Psoas muscle (tissue), 8 donors: ENCODE results near the gene ZC3H8. TPM values are rescaled to one million over a fixed set of nuclear protein-coding genes. Genes with fewer than 3 reads are reported as not detected.

Experiments
- ATAC-seq, 4 donors: fragments of 200-7000 bp; cut with Tn5 transposase; one replicate each; pipeline ENCODE4 v1.9.1; 2020; ENCODE audit warnings: moderate library complexity in 3 of 4, mild to moderate bottlenecking in 2 of 4
- DNase-seq, 2 donors: peaks; one replicate each; pipeline ENCODE4 v3.0.0-alpha.2; 2020
- H3K27ac ChIP-seq: fragments of 200-600 bp; one replicate; pipeline ENCODE4 v1.8.0; 2022
- H3K27me3 ChIP-seq, 3 donors: fragments of 200-600 bp in 1 of 3; one replicate each; pipeline versions ENCODE4 v1.6.1 to v1.8.0; 2013 to 2022; ENCODE audit warnings: low read length in 2 of 3, mild to moderate bottlenecking in 2 of 3, moderate library complexity in 1 of 3; ENCODE audit not compliant: insufficient read depth in 3 of 3
- H3K36me3 ChIP-seq, 2 donors: fragments of 200-600 bp in 1 of 2; one replicate each; pipeline versions ENCODE4 v1.6.1 to v1.8.0; 2013 to 2022; ENCODE audit warnings: low read depth in 1 of 2, mild to moderate bottlenecking in 1 of 2, moderate library complexity in 1 of 2; ENCODE audit not compliant: insufficient read depth in 1 of 2
- H3K4me1 ChIP-seq: fragments of 200-600 bp; one replicate; pipeline ENCODE4 v1.8.0; 2022
- H3K4me3 ChIP-seq: fragments of 200-600 bp; one replicate; pipeline ENCODE4 v1.8.0; 2022; ENCODE audit warnings: mild to moderate bottlenecking
- H3K9me3 ChIP-seq: fragments of 200-600 bp; one replicate; pipeline ENCODE4 v1.8.0; 2022
- WGBS, 3 donors: extraction: QIAGEN DNeasy Blood & Tissue Kit; methylation state at CpG; one replicate each; pipeline versions ENCODE4 v1.1.6 to v1.1.7; 2013; 5-methylcytosine and 5-hydroxymethylcytosine counted together
- intact Hi-C, 2 donors: fragments of 100-400 bp; cut with DNase I; formaldehyde crosslinking; loops; one replicate each; pipeline versions ENCODE4 v1.11.0 to v1.14.2; 2022
- polyA plus RNA-seq, 3 donors: library from polyadenylated mRNA; stranded (reverse); fragments of 200-250 nt; gene quantifications; one replicate each; pipeline ENCODE4 v1.2.3, GENCODE V29; 2013
- total RNA-seq, 4 donors: library from RNA; stranded (reverse); fragmentation: NEBNext Ultra II Directional in 2 of 4; extraction: Animal tissue kit (Norgen Biotek cat#: 25700) in 2 of 4; gene quantifications; one replicate each; pipeline versions ENCODE4 v1.2.1 to v1.2.4, GENCODE V29; 2021 to 2023
- TF ChIP-seq, protein P1 (sequence below): fragments of 200-600 bp; IDR thresholded peaks from one replicate; pipeline ENCODE4 v1.8.0; 2022; ENCODE audit warnings: antibody characterized with exemption
- donor health status: healthy with polysubstance abuse.
- donor health status: DM: no; HTN: no; CAD: no; lungs with moderate emphysema.
- donor health status: Bipolar disorder and iron deficiency.
- donor health status: healthy.
- donor health status: DM: yes; HTN: yes; CAD: no.
- donor health status: DM: no; HTN: no; CAD: no.
- donor health status: DM: no; HTN: no; CAD: no.
- donor health status: DM: yes; HTN: yes; CAD: no.

ZC3H8 gene
- total and polyA plus RNA-seq, 7 donors = 8.3 to 22.5 (median 15.2) TPM

DNA sequence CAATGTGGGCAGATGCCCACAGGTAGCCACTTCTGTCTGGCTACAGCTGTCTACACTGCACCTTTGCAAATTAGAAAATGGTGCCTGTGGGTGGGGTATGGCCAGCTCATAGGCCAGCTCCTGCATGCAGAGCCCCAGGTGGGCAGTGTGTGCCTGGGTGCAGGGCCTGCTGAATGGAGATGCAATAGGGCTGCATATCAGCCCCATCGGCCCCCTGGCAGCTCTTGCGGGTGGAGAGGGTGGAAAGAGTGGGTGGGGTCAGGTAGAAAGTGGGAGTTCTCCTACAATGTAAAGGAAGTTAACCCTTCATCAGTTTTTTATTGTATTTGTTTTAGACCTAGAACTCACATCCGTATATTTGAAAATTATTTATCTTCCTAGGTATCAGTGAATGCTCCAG is 79.5 kb downstream of the ZC3H8 start:
- Histone ChIP-seq H3K9me3 (no peaks in the 10 kb centered on the region), H3K27ac (no peak overlapping the region), H3K4me3 (no peak overlapping the region), H3K27me3 (peaks cover 0 to 11% (median 0%) of the 10 kb centered on the region in 3 donors), H3K36me3 (no peaks in the 10 kb centered on the region), H3K4me1 (no peaks in the 10 kb centered on the region)
- ATAC-seq = no peak
- no peak for DNase-seq
- TF ChIP-seq, protein P1, sequence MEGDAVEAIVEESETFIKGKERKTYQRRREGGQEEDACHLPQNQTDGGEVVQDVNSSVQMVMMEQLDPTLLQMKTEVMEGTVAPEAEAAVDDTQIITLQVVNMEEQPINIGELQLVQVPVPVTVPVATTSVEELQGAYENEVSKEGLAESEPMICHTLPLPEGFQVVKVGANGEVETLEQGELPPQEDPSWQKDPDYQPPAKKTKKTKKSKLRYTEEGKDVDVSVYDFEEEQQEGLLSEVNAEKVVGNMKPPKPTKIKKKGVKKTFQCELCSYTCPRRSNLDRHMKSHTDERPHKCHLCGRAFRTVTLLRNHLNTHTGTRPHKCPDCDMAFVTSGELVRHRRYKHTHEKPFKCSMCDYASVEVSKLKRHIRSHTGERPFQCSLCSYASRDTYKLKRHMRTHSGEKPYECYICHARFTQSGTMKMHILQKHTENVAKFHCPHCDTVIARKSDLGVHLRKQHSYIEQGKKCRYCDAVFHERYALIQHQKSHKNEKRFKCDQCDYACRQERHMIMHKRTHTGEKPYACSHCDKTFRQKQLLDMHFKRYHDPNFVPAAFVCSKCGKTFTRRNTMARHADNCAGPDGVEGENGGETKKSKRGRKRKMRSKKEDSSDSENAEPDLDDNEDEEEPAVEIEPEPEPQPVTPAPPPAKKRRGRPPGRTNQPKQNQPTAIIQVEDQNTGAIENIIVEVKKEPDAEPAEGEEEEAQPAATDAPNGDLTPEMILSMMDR = no peak
- intact Hi-C loops = no loop called here
- 93 to 96% (median 93%) methylated on average over 3 of the region's 3 CpGs for WGBS, 3 donors

DNA sequence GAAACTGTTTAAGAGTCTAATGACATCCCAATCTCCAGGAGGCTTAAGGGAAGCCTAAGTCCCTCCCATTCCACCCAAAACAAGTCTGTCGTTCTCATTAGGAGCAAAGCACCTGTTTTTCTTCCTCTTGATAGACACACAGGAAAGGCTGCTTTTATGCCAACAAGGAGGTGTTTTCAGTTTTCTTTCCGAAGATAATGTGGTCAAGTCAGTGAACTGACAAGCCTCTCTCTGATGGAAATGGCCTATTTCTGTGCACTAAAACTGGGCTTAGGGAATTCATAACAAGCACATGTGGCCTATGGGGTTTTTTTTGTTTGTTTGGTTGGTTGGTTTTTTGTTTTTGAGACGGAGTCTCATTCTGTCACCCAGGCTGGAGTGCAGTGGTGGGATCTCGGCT is 80.5 kb downstream of the ZC3H8 start:
- no peak overlapping the region for H3K4me3 ChIP-seq
- no peak for ATAC-seq

DNA sequence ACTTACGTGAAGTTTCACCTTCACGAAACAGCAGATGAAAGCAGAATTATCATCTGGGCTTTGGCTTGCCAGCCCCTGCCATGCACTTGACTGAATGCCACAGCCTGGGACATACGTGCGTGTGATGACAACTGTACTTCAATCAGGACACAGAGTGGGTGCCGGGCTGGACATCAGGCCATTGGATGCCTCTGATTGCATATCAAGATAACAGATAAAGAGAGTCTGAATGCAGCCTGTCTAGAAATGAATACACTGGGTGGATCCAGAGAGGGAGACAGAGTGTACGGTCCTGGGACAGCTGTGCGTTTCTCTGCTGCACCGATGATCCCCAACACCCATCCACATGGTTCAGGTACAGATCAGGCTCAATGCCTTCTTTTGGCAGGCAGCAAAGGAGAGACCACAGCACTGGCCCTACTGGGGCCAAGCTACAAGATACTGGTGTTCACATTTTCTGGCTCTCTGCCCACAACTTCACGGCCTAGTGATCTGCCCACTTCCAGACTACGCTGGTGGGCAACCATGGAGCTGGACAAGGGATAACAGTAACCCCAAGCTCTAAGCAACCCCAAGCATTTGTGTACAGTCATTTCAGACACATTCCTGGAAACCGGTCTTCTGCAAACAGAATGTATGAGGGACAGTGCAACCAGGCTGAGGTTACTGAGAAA is 81.1 kb downstream of the ZC3H8 start:
- ATAC-seq (no peak), DNase-seq (no peak)
- intact Hi-C loops = no loop called here
- H3K27me3 ChIP-seq = no peaks in the 10 kb centered on the region
- 85 to 88% (median 86%) methylated on average over 11 of the region's 11 CpGs for WGBS, 3 donors
- no peaks in the 10 kb centered on the region for H3K9me3 ChIP-seq
- TF ChIP-seq, protein P1 = no peak
- H3K36me3 ChIP-seq = no peaks in the 10 kb centered on the region
- H3K27ac ChIP-seq = no peak overlapping the region
- no peak overlapping the region for H3K4me3 ChIP-seq
- H3K4me1 ChIP-seq = no peaks in the 10 kb centered on the region

More for the DNA sequence above, 80.5 kb downstream of the ZC3H8 start:
- 64 to 75% (median 67%) methylated on average over 4 of the region's 4 CpGs for WGBS, 3 donors
- Histone ChIP-seq H3K27ac (no peak overlapping the region), H3K27me3 (peaks cover 0 to 3% (median 0%) of the 10 kb centered on the region in 3 donors), H3K9me3 (no peaks in the 10 kb centered on the region), H3K36me3 (no peaks in the 10 kb centered on the region), H3K4me1 (no peaks in the 10 kb centered on the region)
- TF ChIP-seq, protein P1 = no peak
- DNase-seq = no peak
- intact Hi-C loops = no loop called here

DNA sequence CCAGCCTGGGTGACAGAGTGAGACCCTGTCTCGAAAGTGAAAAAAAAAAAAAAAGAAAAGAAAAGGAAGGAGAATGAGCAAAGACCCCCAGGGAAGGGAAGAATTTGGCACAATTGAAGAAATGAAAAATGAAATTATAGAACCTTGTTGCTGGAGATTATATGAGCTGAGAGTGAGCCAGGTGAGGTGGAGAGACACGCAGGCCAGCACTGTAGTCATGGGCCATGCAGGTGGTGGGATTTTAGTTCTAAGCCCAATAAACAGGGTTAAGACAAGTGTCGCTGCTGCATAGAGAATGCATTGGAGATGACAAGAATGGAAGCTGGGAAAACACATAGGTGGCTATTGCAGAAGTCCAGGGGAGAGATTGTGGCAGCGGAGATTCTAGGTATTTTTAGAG is 84.3 kb downstream of the ZC3H8 start:
- Histone ChIP-seq H3K9me3 (no peaks in the 10 kb centered on the region), H3K4me1 (no peaks in the 10 kb centered on the region), H3K27ac (no peak overlapping the region), H3K4me3 (no peak overlapping the region), H3K27me3 (no peaks in the 10 kb centered on the region), H3K36me3 (no peaks in the 10 kb centered on the region)
- TF ChIP-seq, protein P1 = no peak
- intact Hi-C loops = no loop called here
- WGBS, 3 donors = 90 to 99% (median 92%) methylated on average over 4 of the region's 4 CpGs
- ATAC-seq (no peak), DNase-seq (no peak)
